Esophagus muscularis mucosa (tissue), 4 donors: ENCODE results near the gene WDR64.

Experiments used
- EP300 ChIP-seq: sonication (generic); formaldehyde crosslinking; IDR thresholded peaks from one replicate; pipeline ENCODE4 v1.6.1; 2017; ENCODE audit warnings: antibody characterized with exemption
- POLR2A ChIP-seq: fragments of 450-650 bp; IDR thresholded peaks from one replicate; pipeline ENCODE4 v1.6.1; 2017; ENCODE audit warnings: antibody characterized with exemption, moderate library complexity, mild to moderate bottlenecking, low read depth
- POLR2AphosphoS5 ChIP-seq, 2 donors: sonication (generic); formaldehyde crosslinking; IDR thresholded peaks; one replicate each; pipeline ENCODE4 v1.6.1; 2017; ENCODE audit warnings: antibody characterized with exemption in 2 of 2
- TF ChIP-seq, protein P1 (sequence below), 3 experiments: fragments of 200-600 bp in 2 of 3; fragments of 450-650 bp in 1 of 3; sonication (generic) in 2 of 3; IDR thresholded peaks; one replicate each; pipeline ENCODE4 v1.5.1; 2017 to 2019; ENCODE audit warnings: antibody characterized with exemption in 3 of 3, mild to moderate bottlenecking in 2 of 3, moderate library complexity in 1 of 3

DNA sequence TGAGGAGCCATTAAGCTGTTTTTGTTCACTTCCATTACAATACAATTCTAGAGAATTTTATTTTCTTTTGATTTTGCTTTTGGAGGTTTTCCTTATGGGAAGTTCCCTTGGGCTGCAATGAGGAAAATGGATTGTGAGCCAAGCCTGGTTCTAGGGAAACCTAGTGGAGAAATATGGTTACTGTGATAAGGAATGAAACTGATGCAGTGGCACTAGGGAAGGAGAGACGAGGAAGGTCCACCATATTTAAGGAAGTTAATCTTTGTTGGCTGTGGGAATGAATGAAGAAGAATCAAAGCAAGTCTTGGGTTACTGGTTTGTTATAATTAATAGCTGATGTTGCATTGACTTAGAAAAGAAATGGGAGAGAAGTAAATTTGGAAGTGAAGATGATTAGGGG is 40.3 kb upstream of the WDR64 start:
- TF ChIP-seq, protein P1, sequence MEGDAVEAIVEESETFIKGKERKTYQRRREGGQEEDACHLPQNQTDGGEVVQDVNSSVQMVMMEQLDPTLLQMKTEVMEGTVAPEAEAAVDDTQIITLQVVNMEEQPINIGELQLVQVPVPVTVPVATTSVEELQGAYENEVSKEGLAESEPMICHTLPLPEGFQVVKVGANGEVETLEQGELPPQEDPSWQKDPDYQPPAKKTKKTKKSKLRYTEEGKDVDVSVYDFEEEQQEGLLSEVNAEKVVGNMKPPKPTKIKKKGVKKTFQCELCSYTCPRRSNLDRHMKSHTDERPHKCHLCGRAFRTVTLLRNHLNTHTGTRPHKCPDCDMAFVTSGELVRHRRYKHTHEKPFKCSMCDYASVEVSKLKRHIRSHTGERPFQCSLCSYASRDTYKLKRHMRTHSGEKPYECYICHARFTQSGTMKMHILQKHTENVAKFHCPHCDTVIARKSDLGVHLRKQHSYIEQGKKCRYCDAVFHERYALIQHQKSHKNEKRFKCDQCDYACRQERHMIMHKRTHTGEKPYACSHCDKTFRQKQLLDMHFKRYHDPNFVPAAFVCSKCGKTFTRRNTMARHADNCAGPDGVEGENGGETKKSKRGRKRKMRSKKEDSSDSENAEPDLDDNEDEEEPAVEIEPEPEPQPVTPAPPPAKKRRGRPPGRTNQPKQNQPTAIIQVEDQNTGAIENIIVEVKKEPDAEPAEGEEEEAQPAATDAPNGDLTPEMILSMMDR (IDR thresholded peaks at IDR 0.05), result no peak
- no peak for TF ChIP-seq POLR2A
- TF ChIP-seq POLR2AphosphoS5 (IDR thresholded peaks at IDR 0.05), result no peak
- no peak for TF ChIP-seq EP300
